ENCODE results near the gene DGKG. TPM values are rescaled to one million over a fixed set of nuclear protein-coding genes. Genes with fewer than 3 reads are reported as not detected.

DGKG gene
- total RNA-seq, 1 donor from 2014 or later, result 0.71 TPM

GRCh38 chr3:186246941-186247340 is 115.1 kb downstream of the DGKG start:
- intact Hi-C loops (cut with micrococcal nuclease), result no loop called here

GRCh38 chr3:186244016-186244415 is 118.0 kb downstream of the DGKG start:
- intact Hi-C loops (cut with micrococcal nuclease), result no loop called here

GRCh38 chr3:186241910-186242821 is 119.9 kb downstream of the DGKG start:
- intact Hi-C loops (cut with micrococcal nuclease), result loop anchor here (1.0 kb wide), 5 partner anchors 91 to 299 kb away; partner anchors contain the start of gene ETV5

- intact Hi-C loops (cut with micrococcal nuclease), result loop anchor here (5.0 kb wide), 1 partner anchor 1613 kb away; no protein-coding TSS in a partner anchor
These were observed 122.7 kb downstream of the DGKG start for GRCh38 chr3:186239321-186239720.

- intact Hi-C loops (cut with micrococcal nuclease), result loop anchor here (5.0 kb wide), 1 partner anchor 1614 kb away; no protein-coding TSS in a partner anchor
These were observed 124.1 kb downstream of the DGKG start for GRCh38 chr3:186237915-186238314.

GRCh38 chr3:186236357-186237020 is 125.5 kb downstream of the DGKG start:
- intact Hi-C loops (cut with micrococcal nuclease), result loop anchor here (5.0 kb wide), 1 partner anchor 1616 kb away; no protein-coding TSS in a partner anchor

- intact Hi-C loops (cut with micrococcal nuclease), result loop anchor here (1.0 to 5.0 kb wide), 3 partner anchors 51 to 1617 kb away; no protein-coding TSS in a partner anchor
These were observed 126.5 kb downstream of the DGKG start for GRCh38 chr3:186235554-186235953.

GRCh38 chr3:186234152-186234551 is 127.9 kb downstream of the DGKG start:
- intact Hi-C loops (cut with micrococcal nuclease), result loop anchor here (2.0 kb wide), 1 partner anchor 49 kb away; no protein-coding TSS in a partner anchor

- intact Hi-C loops (cut with micrococcal nuclease), result no loop called here
These were observed 135.6 kb downstream of the DGKG start for GRCh38 chr3:186226482-186226881.

- intact Hi-C loops (cut with micrococcal nuclease), result no loop called here
These were observed 136.4 kb downstream of the DGKG start for GRCh38 chr3:186225603-186226002.

GRCh38 chr3:186224041-186224610 is 137.9 kb downstream of the DGKG start:
- intact Hi-C loops (cut with micrococcal nuclease), result no loop called here

- intact Hi-C loops (cut with micrococcal nuclease), result no loop called here
These were observed 138.6 kb downstream of the DGKG start for GRCh38 chr3:186223476-186223875.

GRCh38 chr3:186221760-186222378 is 140.2 kb downstream of the DGKG start:
- intact Hi-C loops (cut with micrococcal nuclease), result no loop called here

GRCh38 chr3:186220911-186221645 is 141.0 kb downstream of the DGKG start:
- intact Hi-C loops (cut with micrococcal nuclease), result no loop called here

- intact Hi-C loops (cut with micrococcal nuclease), result no loop called here
These were observed 141.7 kb downstream of the DGKG start for GRCh38 chr3:186220365-186220764.

- intact Hi-C loops (cut with micrococcal nuclease), result no loop called here
These were observed 142.8 kb downstream of the DGKG start for GRCh38 chr3:186219211-186219638.

- intact Hi-C loops (cut with micrococcal nuclease), result no loop called here
These were observed 143.6 kb downstream of the DGKG start for GRCh38 chr3:186218421-186218820.

GRCh38 chr3:186217820-186218164 is 144.2 kb downstream of the DGKG start:
- intact Hi-C loops (cut with micrococcal nuclease), result no loop called here

GRCh38 chr3:186216900-186217819 is 144.9 kb downstream of the DGKG start:
- intact Hi-C loops (cut with micrococcal nuclease), result no loop called here

GRCh38 chr3:186214670-186215069 is 147.4 kb downstream of the DGKG start:
- intact Hi-C loops (cut with micrococcal nuclease), result no loop called here

Measured in T-helper 1 cell treated with Interleukin-12 subunit alpha and Interleukin-12 subunit beta and Interleukin-4 antibody, amounts not matched to agents 30 ng/mL and 1 ng/mL, for 36 hours (primary cell).